Muscle of back (tissue), 11 donors: Measurements from ENCODE around the gene ANKRD31. TPM values are rescaled to one million over a fixed set of nuclear protein-coding genes. Genes with fewer than 3 reads are reported as not detected.

Experiments used
- DNase-seq, 3 donors: peaks; one replicate each; pipeline versions ENCODE4 v3.0.0 to v3.0.0-alpha.2; 2013
- polyA plus RNA-seq, 10 donors: library from polyadenylated mRNA; unstranded; fragments of 120-200 nt; gene quantifications; one replicate each; pipeline ENCODE4 v1.2.1, GENCODE V29; 2013; ENCODE audit not compliant: insufficient read length in 10 of 10

Gene ANKRD31
- polyA plus RNA-seq, 10 donors, result 0.08 to 0.32 (median 0.17) TPM

DNA sequence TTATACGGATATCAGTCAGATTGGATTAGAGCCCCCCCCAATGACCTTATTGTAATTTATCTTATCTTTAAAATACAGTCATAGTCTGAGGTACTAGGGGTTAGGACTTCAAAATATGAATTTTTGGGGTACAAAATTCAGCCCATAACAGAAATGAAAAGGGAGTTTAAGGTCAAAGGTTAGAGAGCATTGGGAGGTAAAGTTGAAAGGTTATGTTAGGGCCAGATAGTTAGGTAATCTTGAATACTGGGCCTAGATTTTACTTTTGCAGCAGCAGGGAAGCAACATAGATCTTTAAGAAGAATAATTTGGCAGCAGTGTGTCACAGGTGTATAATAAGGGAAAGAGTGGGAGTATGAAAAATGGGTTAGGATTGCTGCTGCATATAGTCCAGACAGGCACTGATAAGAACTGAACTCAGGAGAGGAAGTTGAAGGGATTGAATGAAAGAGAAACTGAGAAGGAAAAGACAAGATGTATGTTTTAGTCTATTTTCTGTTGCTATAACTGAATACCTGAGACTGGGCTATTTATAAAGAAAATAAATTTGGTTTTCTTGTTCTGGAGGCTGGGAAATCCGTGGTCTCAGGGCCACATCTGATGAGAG lies 173.7 kb downstream of the ANKRD31 start:
- DNase-seq, result no peak

DNA sequence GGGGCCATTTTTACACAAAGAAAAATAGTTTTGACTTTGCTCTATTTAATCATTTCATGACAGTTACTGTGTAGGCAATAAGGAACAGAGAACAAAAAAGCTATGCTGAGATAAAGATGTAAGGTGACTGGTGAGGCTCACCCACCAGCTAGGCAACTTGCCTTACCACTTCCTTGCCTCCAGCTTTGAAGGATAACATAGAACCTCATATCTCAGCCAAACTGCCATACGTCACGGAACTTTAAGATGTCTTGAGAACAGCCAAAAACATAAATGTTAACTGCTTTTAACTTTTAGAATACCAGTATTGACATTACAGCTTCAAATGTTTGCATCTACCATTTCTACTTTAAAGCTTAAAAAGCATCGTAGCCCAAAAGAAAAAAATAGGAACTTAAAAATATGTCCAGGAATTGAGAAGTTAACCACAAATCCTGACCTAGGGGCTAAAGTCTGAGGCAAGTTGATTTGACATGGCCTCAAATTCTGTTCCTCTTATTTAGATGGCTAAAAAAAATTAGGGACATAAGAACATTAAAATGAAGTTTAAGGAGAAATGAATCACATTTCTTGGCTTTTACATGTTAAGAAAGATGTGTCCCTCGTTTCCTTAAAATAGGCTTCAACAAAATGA lies 176.6 kb downstream of the ANKRD31 start:
- DNase-seq, result no peak

DNA sequence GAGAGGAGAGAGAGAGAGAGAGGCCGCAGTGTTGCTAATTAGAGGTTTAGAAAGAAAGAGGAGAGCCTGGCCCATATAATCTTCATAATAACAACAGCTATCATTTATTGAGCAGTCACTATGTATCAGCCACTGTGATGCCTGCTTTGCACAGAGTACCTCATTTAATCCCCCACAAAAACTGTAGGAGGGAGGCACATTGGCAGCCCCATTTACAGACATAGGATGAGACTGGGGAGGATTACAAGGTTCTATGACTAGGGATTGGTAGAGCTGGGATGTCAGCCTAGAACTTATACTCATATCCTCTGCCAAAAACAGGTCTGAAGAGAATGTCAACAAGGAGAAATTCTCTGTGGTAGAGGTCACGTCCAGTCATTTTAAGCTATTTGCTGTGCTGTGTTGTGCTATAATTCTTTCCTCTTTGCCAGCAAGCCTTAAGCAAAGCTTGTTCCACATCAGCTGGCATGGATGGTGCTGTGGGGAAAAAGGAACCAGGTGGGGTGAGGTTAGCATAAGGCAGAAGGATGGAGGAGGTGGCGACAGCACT lies 177.6 kb downstream of the ANKRD31 start:
- DNase-seq, result no peak

DNA sequence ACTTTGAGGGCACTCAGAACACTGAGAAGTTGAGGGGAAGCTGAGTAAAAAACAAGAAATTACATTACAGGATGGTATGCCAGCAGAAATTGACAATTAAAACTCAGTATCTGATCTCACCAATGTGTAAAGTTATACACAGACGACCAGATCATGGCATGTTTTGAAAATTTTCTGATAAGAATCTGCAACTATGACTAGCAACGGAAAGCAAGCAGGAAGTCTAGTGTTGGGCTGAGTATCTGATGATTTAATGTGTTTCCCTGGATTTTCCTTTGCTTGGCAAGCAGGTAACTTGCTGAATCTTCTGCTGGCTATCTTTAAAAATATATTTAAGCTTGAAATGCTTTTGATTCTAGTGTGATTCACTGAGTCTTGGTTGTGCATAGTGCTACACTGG lies 179.1 kb downstream of the ANKRD31 start:
- DNase-seq, result no peak

DNA sequence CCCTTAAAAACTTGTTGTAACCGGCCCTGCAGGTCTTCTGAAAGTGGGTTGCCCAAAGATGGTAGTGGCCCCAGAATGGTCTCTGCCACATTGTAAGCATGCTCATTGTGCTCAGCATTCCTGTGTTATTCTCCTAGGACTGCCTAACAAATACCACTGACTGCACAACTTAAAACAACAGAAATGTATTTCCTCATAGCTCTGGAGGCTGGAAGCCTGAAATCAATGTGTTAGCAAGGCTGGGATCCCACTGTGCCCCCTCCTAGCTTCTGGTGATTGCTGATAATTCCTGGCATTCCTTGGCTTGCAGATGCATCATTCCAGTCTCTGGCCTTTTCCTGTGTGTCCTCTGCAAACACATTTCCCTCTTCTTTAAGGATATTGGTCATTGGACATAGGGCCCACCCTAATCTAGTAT lies 180.9 kb downstream of the ANKRD31 start:
- no peak for DNase-seq

DNA sequence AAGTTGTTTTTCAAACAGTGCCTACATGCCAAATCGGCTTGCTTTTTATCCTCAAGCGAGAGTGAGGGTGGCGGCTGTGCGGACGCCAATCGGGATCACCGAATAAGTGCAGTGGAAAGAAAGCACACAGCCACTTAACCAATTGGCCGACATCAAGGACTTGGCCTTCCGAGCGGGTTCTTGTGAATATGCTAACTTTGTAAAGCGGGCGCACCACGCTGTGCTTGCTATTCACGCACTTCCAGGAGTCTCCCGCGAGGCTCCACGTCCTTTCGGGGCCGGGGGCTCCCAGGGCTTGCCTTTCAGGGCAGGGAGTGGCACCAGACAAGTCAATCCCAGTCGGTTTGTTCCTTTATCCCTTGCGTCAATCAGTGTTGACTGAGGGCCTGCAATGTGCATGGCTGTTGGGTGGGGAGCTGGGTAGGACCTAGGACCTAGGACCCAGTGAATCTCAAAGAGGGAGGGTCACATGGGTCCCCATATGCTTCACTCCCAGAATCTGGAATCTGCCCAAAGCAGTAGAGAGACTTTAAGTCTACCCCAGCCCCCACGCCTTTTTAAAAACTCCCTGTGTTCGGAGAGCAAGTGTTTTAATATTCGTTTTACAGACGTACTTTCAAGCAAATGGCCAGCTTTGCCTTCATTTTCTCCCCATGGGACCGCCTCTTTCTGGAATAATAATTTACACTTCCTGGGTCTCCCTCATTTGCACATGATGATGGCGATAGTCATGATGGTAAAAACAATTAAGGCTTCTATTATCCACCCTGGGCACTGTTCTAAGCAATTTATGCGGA lies 182.3 kb downstream of the ANKRD31 start:
- peak in 1 of 3 donors; percentile 45 for DNase-seq

DNA sequence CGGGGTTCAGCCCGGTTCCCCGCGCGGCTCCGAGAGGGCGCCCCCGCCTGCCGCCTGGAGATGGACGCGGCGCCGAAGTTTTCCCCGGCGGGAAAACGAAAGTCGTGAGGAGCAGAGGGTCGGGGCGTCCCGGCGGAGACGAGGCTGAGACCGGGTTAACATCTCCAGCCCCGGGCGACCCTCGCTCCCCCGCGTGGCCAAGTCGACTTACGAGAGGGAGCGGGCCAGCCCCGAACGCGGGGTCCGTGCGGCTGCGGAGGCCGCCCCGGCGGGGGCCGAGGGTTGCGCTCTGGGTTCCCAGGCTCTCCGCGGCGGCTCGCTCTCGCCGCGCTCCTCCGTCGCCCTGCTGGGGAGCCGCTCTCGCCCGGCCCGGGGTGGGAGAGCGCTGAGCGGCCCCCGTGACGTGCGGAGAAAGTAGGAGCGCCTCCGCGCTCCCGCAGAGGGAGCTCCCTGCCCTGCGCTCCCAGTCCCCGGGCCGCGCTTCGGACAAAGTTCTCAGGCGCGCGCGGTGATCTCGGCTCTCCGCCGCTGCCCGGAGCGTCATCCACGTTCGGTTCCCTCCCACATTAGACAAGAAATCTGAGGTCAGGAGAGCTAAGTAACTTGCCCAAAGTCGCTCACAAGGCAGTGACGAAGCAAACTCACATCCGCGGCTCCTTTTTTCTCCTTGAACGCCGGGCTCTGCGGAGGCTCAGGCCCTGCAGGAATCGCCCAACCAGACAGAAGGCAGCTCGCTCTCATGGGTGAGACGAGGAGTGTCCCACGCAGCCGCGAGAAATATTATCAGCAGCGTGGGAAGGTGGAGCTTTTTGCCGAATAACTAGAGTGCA lies 183.2 kb downstream of the ANKRD31 start:
- DNase-seq, result peak in 2 of 3 donors; percentile 67 to 90

DNA sequence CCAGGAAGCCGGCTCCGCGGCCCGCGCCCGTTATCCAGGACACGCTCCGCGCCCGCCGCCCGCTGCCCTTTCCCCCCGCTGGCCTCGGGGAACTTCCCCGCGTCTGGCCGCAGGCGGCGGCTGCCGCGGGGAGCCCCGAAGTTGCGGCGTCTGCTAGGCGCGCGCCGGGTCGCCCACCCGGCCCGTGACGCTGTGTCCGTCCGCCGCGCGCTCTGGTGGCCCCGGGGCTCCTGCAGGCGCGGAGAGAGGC lies 183.7 kb downstream of the ANKRD31 start:
- no peak for DNase-seq

DNA sequence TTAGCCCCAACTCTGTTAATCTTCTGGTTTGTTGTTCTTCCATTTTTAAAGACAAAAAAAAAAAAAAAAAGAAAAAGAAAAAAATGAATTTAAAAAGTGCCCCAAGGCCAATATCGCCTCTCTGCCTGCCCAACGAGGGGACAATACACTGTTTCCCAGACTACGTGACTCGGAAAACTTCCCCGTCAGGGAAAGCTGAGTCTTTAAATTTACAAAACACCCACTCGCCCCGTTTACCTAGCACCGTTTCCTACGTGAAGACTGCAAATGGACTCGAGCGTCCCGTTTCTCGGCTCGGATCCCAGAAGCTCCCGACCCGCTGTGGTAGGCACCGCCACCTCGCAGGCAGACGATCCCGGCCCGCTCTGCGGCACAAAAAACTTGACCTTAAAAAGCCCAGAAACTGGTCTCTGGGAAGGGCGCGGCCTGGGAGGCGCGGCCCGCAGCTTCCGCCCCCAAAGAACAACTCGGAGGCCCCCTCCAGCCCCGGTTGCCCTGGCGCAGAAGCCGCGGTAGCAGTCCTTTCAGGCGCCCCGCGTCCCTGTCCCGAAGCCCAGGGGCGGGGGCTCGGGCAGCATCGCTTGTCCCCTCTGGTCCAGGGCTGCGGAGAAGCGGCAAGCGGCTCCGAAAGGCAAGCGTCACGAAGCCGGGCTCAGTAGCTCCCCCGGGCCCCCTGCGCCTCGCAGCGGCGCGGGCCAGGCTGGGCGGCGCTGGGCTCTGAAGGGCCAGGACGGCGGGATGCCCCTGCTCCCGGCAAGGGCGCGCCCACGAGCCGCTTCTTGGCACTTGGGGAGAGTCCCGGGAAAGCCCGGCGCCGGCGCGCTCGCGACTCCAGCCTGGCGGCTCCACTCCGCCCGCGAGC lies 184.3 kb downstream of the ANKRD31 start, which contains the start of gene GCNT4:
GCNT4 (minus strand) TSS at position 367 of the 862 bp plus-strand sequence. CDS start 22,521 bp downstream, outside the sequence.
- DNase-seq, result peak in 2 of 3 donors; percentile 41 to 79

DNA sequence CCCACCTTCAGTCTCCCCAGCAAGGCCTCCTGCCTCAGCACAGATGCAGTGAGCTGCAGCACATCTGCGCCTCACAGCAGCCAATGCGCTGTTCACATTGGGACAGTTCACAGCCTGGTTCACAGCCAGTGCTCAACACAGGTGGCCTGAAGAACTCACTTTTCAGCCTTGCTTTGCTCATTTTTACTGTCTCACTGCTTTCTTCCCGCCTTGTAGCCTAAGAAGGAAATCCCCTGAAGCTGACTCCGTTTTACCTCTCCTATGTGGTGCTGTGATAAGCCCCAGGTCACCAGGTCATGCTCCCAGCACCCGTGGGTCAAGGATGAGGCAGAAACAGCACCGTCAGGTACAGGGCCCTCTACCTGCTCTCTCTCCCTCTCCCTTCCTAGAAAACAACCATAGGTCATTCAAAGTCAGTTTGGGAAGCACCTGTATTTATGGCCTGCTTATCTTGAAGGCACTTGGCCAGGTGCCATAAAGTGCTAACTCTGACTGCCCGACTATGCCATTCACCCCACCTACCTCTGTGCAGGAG lies 185.4 kb downstream of the ANKRD31 start:
- DNase-seq, result peak in 1 of 3 donors; percentile 12

DNA sequence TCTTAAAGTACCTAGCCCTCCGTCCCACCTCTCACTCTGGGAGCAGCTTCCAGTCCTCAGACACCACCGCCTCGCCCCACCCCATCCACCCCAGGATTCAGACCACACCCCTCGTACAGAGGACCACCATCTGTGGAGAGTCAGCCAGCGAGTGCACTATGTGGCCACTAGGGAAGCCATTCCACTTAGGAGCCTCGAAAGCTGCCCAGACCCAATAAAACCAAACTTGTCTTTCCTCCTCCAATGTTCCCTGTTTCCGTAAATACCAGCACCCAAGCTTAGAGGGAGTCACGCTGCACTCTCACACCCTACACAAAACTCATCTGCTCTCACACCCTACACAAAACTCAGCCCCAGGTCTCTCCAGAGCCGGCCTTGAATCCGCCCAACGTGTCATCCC lies 186.3 kb downstream of the ANKRD31 start:
- DNase-seq, result peak in 1 of 3 donors; percentile 21

DNA sequence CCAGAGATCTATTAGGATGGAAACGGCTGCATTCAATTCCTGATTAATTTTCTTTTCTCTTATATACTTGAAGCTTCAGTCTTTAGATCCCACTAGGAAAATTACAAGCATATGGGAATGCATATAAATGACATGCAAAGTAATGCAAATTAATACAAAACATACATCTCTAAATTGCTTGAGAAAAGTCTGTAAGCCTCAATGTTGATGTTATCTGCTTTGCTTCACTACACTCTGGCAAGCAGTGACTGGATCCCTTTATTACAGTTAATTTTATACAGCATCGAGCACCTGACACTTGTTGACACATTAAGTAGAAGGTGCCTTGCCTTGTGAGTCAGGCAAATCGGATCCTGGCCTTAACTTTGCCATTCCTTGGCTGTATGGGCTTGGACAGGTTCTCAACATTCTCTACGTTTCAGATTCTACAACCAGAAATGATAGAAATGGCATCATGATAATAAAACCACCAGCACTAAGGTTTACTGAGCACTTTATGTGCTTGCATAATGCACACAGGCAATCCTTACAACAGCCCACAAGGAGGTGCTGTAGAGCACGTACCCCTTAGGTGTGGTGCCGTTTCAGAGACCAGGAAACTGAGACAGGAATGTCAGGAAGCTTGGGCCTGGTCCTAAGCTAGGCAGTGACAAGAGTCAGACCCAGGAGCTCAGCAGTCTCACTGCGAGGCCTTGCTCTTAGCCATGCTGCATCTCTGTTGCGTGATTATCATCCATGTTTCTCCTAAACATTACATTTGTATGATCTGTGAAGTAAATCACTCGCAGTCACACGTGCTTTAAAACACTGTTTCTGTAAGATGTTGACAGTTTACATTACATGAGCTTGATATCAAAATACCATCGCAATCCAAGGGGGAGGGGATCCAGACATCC lies 187.0 kb downstream of the ANKRD31 start:
- DNase-seq, result peak in 2 of 3 donors; percentile 27 to 36

DNA sequence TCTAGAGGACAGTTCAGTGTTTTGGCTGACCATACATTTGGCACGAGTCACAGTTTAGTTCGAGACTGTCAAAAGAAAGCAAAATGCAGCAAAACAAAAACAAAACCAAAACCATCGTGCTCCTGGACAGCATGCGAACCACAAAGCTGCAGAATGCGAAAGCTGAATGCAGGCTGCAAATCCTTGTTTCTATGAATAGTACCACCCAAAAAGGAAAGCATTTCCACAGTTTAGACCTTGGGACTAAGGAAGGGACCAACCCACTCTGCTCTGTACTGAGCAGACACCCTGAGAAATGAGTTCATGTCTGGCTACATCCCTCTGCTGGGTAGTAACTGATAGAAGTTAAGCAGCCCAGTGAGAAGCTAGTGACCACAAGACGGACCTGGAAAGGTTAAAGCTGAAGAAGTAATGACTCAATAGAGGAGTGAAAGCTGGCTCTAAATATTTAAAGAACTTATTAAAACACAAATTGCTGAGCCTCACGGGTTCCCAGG lies 188.2 kb downstream of the ANKRD31 start:
- peak in 1 of 3 donors; percentile 36 for DNase-seq

DNA sequence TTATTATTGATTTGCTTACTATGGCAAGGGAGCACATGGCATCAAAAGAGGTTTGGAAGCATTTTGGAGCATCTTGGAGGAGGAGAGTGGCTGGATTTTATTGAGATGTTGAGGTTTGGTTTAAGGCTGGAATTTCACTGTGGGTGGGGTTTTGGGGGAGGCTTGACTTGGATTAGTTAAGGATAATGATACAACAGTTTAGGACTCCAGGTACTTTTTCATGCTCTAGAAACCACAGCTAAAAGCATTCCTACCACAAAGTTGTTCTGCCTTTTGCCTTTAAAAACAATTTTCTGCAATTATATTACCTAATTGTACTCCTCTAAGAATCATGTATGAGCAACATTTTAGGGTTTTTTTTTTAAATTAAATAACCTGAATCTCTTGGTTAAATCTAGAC lies 189.3 kb downstream of the ANKRD31 start:
- no peak for DNase-seq

DNA sequence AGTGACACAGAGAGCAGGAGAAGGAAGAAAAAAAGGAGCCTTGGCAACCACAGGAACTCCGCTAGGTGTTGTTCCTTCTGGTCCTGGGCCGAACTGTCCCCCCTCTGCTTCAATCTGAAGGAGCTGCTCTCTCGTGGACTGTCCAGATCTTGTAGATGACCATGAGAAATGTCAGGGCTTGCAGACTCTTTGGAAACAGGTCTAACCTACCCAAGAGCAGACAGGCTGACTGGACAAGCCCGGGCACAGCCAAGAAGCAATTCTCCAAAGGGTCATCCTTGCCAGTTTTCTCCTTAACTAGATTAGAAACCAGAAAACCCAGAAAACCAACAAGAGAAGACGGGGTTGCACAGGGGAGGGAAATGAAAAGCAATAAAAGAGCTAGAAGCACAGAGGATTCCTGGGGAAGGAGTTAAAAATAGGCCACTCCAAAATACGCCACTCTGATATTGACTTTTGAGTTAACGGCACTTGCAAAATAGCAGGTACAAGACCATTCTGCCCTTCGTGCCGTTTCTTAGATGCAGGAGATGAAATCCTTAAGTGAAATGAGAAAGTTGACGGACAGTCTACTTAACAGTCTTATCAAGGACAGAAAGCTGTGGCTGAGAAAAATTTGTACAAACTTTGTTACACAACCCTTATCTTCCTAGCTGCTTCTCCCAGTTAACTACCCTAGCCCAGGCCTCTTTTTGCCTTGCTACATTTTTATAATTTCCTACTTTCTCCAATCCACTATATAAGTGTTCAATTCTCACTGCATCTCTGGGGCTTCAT lies 190.1 kb downstream of the ANKRD31 start:
- no peak for DNase-seq

DNA sequence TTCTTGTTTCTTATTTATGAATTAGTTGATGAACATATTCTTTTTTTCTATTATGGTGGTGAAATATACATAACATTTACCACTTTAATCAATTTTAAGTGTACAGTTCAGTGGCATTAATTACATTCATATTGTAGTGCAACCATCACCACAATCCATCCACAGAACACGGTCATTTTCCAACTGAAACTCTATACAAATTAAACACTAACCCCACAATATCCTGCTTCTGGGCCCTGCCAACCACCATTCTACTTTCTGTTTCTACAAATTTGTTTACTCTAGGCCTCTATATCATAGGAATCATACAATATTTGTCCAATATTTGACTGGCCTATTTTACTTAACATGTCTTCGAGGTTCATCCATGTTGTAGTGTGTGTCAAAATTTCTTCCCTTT lies 191.6 kb downstream of the ANKRD31 start:
- DNase-seq, result no peak

DNA sequence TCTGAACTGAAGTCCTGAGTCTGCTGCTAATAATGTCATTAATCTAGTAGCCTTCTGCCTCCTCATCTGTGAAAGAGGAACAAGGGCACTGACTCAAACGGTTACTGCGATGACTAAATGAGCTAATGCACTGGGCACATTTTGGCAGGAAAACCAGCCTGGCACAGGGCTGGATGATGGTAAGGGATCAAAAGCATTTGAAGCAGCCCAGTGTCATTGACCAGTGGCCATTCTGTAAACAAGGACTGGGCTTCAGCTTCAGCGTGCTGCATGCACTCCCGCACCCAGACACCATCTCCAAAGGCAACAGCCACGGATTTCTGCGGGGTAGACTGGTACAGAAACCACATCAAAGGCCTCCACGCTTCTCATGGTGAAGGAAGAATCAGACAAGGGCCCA lies 192.3 kb downstream of the ANKRD31 start:
- no peak for DNase-seq

DNA sequence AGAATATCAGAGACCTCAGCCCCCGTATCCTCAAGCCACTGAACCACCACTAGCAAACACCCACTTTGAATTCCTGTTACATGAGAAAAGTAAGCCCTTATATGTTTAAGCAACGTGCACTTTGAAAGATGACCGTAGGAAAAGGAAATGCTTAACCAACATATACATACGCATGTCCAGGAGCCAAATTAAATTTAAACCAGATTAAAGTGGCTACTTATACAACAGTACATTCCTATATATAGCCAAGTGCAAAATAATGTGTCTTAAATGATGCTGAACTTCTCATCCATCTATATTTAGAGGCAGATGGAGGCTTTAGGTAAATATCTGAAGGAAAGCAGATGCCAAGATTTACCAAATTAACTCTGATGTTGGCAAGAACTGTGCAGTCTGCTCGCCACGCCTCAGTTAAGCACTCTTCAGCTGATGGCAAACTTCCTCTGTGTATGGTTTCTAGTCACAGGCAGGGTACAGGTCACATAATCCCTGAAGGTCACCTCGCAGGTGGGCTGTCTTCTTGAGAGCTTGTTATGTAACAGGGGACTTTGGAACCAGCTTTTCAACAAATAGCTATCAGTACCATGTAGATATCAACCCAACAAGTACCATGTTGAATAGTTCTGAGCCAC lies 192.9 kb downstream of the ANKRD31 start:
- DNase-seq, result no peak
